ENCODE measurements around the gene GTF3C1. TPM values are rescaled to one million over a fixed set of nuclear protein-coding genes. Genes with fewer than 3 reads are reported as not detected.

Gene GTF3C1, protein sequence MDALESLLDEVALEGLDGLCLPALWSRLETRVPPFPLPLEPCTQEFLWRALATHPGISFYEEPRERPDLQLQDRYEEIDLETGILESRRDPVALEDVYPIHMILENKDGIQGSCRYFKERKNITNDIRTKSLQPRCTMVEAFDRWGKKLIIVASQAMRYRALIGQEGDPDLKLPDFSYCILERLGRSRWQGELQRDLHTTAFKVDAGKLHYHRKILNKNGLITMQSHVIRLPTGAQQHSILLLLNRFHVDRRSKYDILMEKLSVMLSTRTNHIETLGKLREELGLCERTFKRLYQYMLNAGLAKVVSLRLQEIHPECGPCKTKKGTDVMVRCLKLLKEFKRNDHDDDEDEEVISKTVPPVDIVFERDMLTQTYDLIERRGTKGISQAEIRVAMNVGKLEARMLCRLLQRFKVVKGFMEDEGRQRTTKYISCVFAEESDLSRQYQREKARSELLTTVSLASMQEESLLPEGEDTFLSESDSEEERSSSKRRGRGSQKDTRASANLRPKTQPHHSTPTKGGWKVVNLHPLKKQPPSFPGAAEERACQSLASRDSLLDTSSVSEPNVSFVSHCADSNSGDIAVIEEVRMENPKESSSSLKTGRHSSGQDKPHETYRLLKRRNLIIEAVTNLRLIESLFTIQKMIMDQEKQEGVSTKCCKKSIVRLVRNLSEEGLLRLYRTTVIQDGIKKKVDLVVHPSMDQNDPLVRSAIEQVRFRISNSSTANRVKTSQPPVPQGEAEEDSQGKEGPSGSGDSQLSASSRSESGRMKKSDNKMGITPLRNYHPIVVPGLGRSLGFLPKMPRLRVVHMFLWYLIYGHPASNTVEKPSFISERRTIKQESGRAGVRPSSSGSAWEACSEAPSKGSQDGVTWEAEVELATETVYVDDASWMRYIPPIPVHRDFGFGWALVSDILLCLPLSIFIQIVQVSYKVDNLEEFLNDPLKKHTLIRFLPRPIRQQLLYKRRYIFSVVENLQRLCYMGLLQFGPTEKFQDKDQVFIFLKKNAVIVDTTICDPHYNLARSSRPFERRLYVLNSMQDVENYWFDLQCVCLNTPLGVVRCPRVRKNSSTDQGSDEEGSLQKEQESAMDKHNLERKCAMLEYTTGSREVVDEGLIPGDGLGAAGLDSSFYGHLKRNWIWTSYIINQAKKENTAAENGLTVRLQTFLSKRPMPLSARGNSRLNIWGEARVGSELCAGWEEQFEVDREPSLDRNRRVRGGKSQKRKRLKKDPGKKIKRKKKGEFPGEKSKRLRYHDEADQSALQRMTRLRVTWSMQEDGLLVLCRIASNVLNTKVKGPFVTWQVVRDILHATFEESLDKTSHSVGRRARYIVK (N-terminal part only)
- total RNA-seq = 73.1 and 90.4 TPM in 2 replicates

DNA sequence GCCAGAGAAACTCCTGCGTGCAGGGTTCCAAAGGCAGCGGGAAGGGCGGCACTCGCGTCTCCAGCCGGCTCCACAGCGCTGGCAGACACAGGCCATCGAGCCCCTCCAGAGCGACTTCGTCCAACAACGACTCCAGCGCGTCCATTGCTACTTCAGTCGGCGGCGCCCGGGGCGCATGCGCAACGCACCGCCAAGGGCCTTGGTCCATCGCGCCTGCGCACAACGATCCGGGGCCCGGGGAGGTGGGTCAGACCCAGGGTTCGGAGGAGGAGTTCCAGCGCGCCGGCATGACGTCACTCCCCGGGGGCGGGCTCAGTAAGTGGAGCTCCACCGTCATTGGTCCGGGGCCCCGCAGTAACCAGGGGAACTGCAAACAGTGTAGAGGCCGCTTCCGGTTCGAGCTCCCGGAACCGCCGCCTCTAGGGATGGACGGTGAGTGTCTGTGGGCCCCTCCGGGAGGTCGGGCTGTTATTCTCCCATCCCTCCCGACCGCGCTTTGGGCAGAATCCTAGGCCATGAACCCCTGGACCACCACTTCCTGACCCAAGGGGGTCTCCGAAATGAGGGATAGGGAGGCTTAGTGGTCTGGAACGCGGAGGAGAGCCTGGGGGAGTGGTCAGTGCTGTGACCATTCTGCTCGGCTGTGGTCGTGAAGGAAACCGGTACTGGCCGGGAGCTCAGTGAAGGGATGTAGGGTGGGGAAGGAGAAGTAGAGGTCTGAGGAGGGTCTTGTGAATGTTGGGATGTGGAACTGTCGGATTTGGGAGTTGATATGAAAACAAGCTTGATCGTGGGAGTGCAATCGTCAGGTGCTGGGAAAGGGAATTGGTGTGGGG lies at the start of gene GTF3C1, which contains the start of gene KATNIP:
TSS of gene GTF3C1 (minus strand) at position 168 of the 836 bp plus-strand sequence. CDS start at position 145, 23 bp downstream.
TSS of gene KATNIP (plus strand) at position 399 of the 836 bp plus-strand sequence. CDS start at position 426, 27 bp downstream.

Other genes with a start within 250 kb of the GTF3C1 start
- gene IL4R, start 235.9 kb downstream of the GTF3C1 start, total RNA-seq = 21.3 and 24.7 TPM in 2 replicates
- 0.79 and 1.9 TPM in 2 replicates for gene IL21R, start 147.7 kb downstream of the GTF3C1 start, total RNA-seq
- gene KATNIP, start 231 bp upstream of the GTF3C1 start, total RNA-seq = 26.4 and 26.7 TPM in 2 replicates